ENCODE data around the gene PLK5. TPM values are rescaled to one million over a fixed set of nuclear protein-coding genes. Genes with fewer than 3 reads are reported as not detected.

PLK5 gene
- total RNA-seq, 1 donor from 2014 or later = not detected

DNA sequence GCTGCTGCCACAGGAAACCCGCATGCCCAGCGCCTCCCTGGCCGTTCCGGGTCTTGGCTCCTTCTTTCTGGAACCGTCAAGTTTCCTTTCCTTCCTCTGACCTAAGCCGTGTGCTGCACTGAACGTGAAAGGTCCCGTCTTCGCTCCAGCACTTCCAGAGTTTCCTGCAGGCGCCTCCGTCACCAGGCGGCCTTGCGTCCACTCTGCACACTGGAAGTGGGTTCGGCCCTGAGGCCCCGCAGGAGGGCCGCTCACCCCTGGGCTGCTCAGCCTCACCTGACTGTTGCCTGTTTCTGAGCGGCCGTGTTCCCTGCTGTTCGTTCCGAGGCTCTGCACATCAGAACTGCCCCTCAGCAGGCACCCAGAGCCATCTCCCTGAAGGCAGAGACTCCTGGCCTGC lies 56.5 kb downstream of the PLK5 start:
- no peak overlapping the region for H3K4me3 ChIP-seq (ENCODE audit: low read depth, low read length)
- H3K27me3 ChIP-seq (ENCODE audit: control insufficient read depth, insufficient read depth, low read length) = no peaks in the 10 kb centered on the region
- DNase-seq (ENCODE audit: low read depth) (no peak), FAIRE-seq (no peak)
- peaks cover 32% of the 10 kb centered on the region for H3K36me3 ChIP-seq (ENCODE audit: control insufficient read depth, insufficient read depth, low read length)
- TF ChIP-seq, protein P1, sequence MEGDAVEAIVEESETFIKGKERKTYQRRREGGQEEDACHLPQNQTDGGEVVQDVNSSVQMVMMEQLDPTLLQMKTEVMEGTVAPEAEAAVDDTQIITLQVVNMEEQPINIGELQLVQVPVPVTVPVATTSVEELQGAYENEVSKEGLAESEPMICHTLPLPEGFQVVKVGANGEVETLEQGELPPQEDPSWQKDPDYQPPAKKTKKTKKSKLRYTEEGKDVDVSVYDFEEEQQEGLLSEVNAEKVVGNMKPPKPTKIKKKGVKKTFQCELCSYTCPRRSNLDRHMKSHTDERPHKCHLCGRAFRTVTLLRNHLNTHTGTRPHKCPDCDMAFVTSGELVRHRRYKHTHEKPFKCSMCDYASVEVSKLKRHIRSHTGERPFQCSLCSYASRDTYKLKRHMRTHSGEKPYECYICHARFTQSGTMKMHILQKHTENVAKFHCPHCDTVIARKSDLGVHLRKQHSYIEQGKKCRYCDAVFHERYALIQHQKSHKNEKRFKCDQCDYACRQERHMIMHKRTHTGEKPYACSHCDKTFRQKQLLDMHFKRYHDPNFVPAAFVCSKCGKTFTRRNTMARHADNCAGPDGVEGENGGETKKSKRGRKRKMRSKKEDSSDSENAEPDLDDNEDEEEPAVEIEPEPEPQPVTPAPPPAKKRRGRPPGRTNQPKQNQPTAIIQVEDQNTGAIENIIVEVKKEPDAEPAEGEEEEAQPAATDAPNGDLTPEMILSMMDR (IDR thresholded peaks at IDR 0.05; ENCODE audit: insufficient read depth, low read length, severe bottlenecking) = no peak

DNA sequence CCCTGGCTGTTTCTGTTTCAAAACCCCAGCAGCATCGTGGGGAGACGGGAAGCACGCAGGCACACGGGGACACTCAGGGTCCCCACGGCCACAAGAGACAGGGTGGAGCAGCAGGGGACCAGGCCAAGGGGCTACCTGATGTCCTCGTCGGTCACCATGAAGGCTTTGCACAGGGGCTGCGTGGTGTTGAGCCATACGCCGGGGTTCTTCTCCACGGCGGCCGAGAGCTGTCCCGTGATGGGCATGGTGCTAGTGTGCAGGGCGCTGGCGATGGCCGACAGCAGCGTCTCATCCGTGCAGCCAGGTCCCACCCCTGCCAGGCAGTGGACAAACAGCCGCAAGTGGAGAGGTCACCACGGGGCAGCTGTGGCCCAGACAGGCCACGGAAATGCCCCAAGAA lies 57.1 kb downstream of the PLK5 start:
- Histone ChIP-seq H3K27me3 (ENCODE audit: control insufficient read depth, insufficient read depth, low read length) (no peaks in the 10 kb centered on the region), H3K4me3 (ENCODE audit: low read depth, low read length) (no peak overlapping the region), H3K36me3 (ENCODE audit: control insufficient read depth, insufficient read depth, low read length) (peaks cover 34% of the 10 kb centered on the region)
- TF ChIP-seq, protein P1 (IDR thresholded peaks at IDR 0.05; ENCODE audit: insufficient read depth, low read length, severe bottlenecking) = no peak
- DNase-seq (ENCODE audit: low read depth) (no peak), FAIRE-seq (no peak)

DNA sequence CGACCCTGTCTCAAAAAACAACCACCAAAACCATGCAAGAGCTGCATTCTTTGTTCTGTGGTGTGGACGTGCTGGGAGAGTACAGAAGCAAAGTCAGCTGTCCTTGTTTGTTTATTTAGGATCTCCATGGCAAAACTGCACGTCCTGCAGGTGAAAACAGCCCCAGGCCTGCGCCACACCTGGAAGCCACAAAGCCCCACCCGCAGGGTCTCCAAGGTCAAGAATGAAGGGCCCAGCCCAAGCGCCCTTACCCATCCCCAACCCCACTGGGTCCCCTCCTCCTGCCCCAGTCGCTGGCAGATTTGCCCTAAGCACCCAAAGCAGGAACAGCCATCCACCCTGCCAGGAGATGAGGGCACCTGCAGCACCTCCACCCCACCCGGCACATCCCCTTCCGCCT lies 58.3 kb downstream of the PLK5 start:
- TF ChIP-seq, protein P1 (IDR thresholded peaks at IDR 0.05; ENCODE audit: insufficient read depth, low read length, severe bottlenecking) = no peak
- DNase-seq (ENCODE audit: low read depth) = no peak
- no peaks in the 10 kb centered on the region for H3K27me3 ChIP-seq (ENCODE audit: control insufficient read depth, insufficient read depth, low read length)
- peaks cover 34% of the 10 kb centered on the region for H3K36me3 ChIP-seq (ENCODE audit: control insufficient read depth, insufficient read depth, low read length)
- FAIRE-seq = no peak
- H3K4me3 ChIP-seq (ENCODE audit: low read depth, low read length) = no peak overlapping the region

DNA sequence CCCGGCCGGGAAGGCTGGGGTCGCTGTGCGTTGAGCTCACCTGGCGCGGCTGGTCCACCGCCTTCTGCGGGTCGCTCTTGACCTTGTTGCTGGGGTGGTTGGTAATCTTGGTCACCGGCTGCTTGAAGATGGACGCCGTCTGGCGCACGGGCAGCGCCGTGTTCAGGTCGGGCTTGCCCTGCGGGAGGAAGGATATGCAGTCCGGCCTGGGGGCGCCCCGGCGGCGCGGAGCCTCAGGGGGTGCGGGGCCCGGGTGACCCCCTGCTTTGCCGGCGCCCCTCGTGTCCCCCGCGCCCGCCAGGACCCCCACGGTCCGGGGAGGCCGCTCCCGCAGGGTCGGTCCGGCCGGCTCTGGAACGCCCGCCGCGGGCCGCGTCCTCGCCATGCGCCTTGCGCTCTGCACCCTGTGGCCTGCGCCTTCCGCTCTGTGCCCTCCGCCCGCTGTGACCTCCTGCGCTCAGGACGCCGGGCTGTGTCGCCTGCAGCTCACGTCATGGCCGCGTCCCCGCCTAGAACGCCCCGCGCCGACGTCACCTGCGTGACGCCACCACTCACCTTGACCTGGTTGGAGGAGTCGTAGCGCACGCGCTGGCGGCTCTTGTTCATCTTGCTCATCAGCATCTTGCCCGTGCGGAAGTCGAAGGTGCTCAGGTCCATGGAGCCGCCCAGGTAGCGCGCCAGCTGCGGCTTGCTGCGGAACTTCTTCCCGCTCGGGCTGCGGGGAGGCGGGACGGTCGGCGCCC lies 60.8 kb downstream of the PLK5 start:
- peaks cover 27% of the 10 kb centered on the region for H3K36me3 ChIP-seq (ENCODE audit: control insufficient read depth, insufficient read depth, low read length)
- no peaks in the 10 kb centered on the region for H3K27me3 ChIP-seq (ENCODE audit: control insufficient read depth, insufficient read depth, low read length)
- DNase-seq (ENCODE audit: low read depth) (no peak), FAIRE-seq (no peak)
- TF ChIP-seq, protein P1 (IDR thresholded peaks at IDR 0.05; ENCODE audit: insufficient read depth, low read length, severe bottlenecking) = no peak
- no peak overlapping the region for H3K4me3 ChIP-seq (ENCODE audit: low read depth, low read length)

DNA sequence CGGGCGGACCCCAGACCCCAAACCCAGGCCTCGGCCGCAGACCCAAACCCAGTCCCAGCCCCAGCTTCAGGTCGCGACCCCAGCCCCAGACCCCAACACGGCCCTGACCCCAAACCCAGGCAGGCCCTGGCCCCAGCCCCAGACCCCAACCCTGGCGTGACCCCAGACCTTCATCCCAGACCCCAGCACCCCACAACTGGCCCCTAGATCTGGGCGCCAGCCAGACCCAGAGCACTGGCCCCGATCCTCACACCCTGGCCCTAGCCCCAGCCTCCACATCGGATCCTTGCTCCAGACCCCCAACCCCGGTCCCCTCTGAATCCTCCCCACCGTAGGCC lies 61.3 kb downstream of the PLK5 start:
- no peak for DNase-seq (ENCODE audit: low read depth)
- peaks cover 24% of the 10 kb centered on the region for H3K36me3 ChIP-seq (ENCODE audit: control insufficient read depth, insufficient read depth, low read length)

More for the DNA sequence above, 61.3 kb downstream of the PLK5 start:
- TF ChIP-seq, protein P1 (IDR thresholded peaks at IDR 0.05; ENCODE audit: insufficient read depth, low read length, severe bottlenecking) = no peak
- no peak for FAIRE-seq
- Histone ChIP-seq H3K27me3 (ENCODE audit: control insufficient read depth, insufficient read depth, low read length) (no peaks in the 10 kb centered on the region), H3K4me3 (ENCODE audit: low read depth, low read length) (no peak overlapping the region)

Other genes starting within 250 kb of the PLK5 start
- 20.8 and 27.1 TPM in 2 replicates for gene FAM174C, start 248.5 kb upstream of the PLK5 start, total RNA-seq
- not detected in 2 replicates for gene EFNA2, start 238.2 kb upstream of the PLK5 start, total RNA-seq
- gene NDUFS7, start 140.2 kb upstream of the PLK5 start, total RNA-seq = 101 and 109 TPM in 2 replicates
- gene GAMT, start 122.5 kb upstream of the PLK5 start, total RNA-seq = 6.8 and 9.7 TPM in 2 replicates
- 115 and 128 TPM in 2 replicates for gene DAZAP1, start 116.5 kb upstream of the PLK5 start, total RNA-seq
- gene RPS15, start 85.7 kb upstream of the PLK5 start, total RNA-seq = 380 and 966 TPM in 2 replicates
- gene APC2, start 74.0 kb upstream of the PLK5 start, total RNA-seq = under 0.01 TPM in 2 replicates
- 24.7 and 33.3 TPM in 2 replicates for gene C19orf25, start 44.9 kb upstream of the PLK5 start, total RNA-seq
- 0.53 and 1.7 TPM in 2 replicates for gene PCSK4, start 33.7 kb upstream of the PLK5 start, total RNA-seq
- gene REEP6, start 32.9 kb upstream of the PLK5 start, total RNA-seq = 2.1 and 3.6 TPM in 2 replicates
- 1.8 and 3.6 TPM in 2 replicates for gene ADAMTSL5, start 11.1 kb upstream of the PLK5 start, total RNA-seq
- 34.2 and 43.4 TPM in 2 replicates for gene MEX3D, start 44.2 kb downstream of the PLK5 start, total RNA-seq
- gene MBD3, start 68.8 kb downstream of the PLK5 start, total RNA-seq = 64.3 and 75.3 TPM in 2 replicates
- 43.4 and 113 TPM in 2 replicates for gene UQCR11, start 81.4 kb downstream of the PLK5 start, total RNA-seq
- 68.2 and 84.5 TPM in 2 replicates for gene TCF3, start 128.5 kb downstream of the PLK5 start, total RNA-seq
- under 0.01 TPM in 2 replicates for gene ONECUT3, start 229.4 kb downstream of the PLK5 start, total RNA-seq